ENCODE results near the gene LCOR. TPM values are rescaled to one million over a fixed set of nuclear protein-coding genes. Genes with fewer than 3 reads are reported as not detected.

The LCOR gene
- total RNA-seq, 1 experiment from 2014 or later: 23.9 TPM

DNA sequence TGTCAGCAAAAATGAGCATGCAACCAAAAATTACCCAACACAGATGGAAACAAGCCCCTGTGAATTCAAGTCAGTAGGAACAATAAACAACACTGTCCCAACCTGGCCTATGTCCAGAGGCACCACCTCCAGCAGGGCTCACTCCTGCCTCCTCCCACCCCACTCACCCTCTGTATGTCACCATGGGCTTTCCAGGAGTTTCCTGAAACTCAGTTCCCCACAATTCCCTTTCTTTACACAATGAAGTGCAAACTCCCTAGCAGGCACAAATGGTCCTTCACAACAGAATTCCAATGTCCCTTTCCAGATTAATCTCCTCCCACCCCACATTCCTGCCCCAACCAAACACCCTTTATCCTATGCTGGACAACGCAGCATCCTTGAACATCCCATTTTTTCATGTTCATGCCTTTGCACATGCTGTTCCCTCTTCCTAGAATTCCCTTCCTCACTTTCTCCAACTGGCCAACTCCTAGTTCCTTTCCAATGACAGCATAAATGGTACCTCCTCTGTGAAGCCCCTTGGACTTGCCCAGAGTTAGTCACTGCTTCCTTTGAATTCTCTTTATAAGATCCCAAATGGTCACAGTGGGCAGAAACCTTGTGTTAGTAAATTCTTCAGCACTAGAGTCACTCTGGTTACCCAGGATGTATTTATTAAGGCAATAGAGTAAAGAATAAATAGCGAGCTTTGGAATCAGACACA, 196.2 kb downstream of the LCOR start (continued):
- TF ChIP-seq HMGA2 (CRISPR knock-in tag; IDR thresholded peaks at IDR 0.05): no peak
- no peak for TF ChIP-seq ETV6 (CRISPR knock-in tag; IDR thresholded peaks at IDR 0.05)
- TF ChIP-seq JAZF1 (CRISPR knock-in tag; IDR thresholded peaks at IDR 0.05): no peak
- TF ChIP-seq, protein P1, sequence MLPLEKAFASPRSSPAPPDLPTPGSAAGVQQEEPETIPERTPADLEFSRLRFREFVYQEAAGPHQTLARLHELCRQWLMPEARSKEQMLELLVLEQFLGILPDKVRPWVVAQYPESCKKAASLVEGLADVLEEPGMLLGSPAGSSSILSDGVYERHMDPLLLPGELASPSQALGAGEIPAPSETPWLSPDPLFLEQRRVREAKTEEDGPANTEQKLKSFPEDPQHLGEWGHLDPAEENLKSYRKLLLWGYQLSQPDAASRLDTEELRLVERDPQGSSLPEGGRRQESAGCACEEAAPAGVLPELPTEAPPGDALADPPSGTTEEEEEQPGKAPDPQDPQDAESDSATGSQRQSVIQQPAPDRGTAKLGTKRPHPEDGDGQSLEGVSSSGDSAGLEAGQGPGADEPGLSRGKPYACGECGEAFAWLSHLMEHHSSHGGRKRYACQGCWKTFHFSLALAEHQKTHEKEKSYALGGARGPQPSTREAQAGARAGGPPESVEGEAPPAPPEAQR (CRISPR knock-in tag; IDR thresholded peaks at IDR 0.05): no peak

DNA sequence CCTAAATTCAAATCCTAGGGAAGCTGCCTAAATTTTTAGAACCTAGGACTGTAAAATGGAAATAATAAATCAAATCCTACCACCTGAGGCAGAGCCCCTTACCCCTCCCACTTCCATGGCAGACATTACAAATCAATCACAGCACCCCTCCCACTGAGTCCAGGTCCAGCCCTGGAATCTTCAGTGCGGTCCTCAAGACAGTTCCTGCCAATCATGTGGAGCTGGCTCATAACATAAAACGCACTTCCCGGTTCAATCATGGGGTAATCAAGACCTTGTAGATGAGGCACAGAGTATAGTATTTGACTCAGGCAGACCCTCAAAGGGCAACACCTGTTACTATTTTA, 196.7 kb downstream of the LCOR start:
- ChIA-PET POLR2A (no interaction called here), CTCF (interaction anchor here (1.8 kb wide), 1 partner anchor 9 kb away, joined by 9 read pairs; no protein-coding TSS in a partner anchor)
- DNase-seq (ENCODE audit: low spot score) (no peak), ATAC-seq (no peak)
- H3K4me1 Mint-ChIP-seq: peaks cover 34% of the 10 kb centered on the region
- H3K36me3 Mint-ChIP-seq: no peaks in the 10 kb centered on the region
- TF ChIP-seq FOXK1 (CRISPR knock-in tag; IDR thresholded peaks at IDR 0.05) (no peak), NR1H2 (CRISPR knock-in tag; IDR thresholded peaks at IDR 0.05) (no peak), ZNF263 (CRISPR knock-in tag; IDR thresholded peaks at IDR 0.05; ENCODE audit: low read depth) (no peak), TEAD1 (CRISPR knock-in tag; IDR thresholded peaks at IDR 0.05) (no peak), ATF2 (CRISPR knock-in tag; IDR thresholded peaks at IDR 0.05; ENCODE audit: borderline replicate concordance, low read depth) (no peak), USF2 (CRISPR knock-in tag; IDR thresholded peaks at IDR 0.05) (no peak)
- TF ChIP-seq, protein P1 (CRISPR knock-in tag; IDR thresholded peaks at IDR 0.05): no peak
- no peaks in the 10 kb centered on the region for H3K9me3 Mint-ChIP-seq
- no peaks in the 10 kb centered on the region for H3K27me3 Mint-ChIP-seq (ENCODE audit: low read depth)
- no peak overlapping the region for H3K4me3 Mint-ChIP-seq
- no peak overlapping the region for H3K27ac Mint-ChIP-seq

DNA sequence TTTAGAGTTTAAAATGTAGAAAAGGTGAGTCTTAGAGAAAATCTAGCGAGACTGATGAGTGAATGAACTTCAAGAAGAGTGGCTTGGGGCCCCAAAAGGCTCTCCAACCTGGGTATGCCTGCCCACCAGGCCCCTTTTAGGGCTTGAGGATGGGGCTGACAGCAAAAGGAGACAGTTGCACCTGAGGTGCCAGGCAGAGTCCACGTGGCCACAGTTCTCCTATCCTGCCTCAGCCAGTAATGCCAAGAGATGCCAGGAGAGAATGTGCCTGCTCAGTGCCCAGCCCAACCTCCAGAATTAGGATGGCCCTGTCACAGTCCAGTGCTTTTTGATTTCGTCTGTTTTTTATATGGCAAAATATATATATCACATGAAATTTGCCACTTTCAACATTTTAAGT, 197.2 kb downstream of the LCOR start:
- peaks cover 34% of the 10 kb centered on the region for H3K4me1 Mint-ChIP-seq
- no peaks in the 10 kb centered on the region for H3K9me3 Mint-ChIP-seq
- DNase-seq (ENCODE audit: low spot score): no peak
- H3K36me3 Mint-ChIP-seq: no peaks in the 10 kb centered on the region
- POLR2A ChIA-PET: no interaction called here
- no peak overlapping the region for H3K4me3 Mint-ChIP-seq
- TF ChIP-seq ATF2 (CRISPR knock-in tag; IDR thresholded peaks at IDR 0.05; ENCODE audit: borderline replicate concordance, low read depth) (no peak), PRRX2 (CRISPR knock-in tag; IDR thresholded peaks at IDR 0.05) (no peak), GRHL2 (CRISPR knock-in tag; IDR thresholded peaks at IDR 0.05; ENCODE audit: insufficient replicate concordance, severe bottlenecking) (no peak), CBFB (CRISPR knock-in tag; IDR thresholded peaks at IDR 0.05; ENCODE audit: low read depth) (no peak), AFF4 (CRISPR knock-in tag; IDR thresholded peaks at IDR 0.05; ENCODE audit: borderline replicate concordance) (no peak), STAT6 (CRISPR knock-in tag; conservative IDR thresholded peaks at IDR 0.05; ENCODE audit: low read depth) (no peak), MAX (CRISPR knock-in tag; IDR thresholded peaks at IDR 0.05) (no peak)
- no peak for ATAC-seq
- CTCF ChIA-PET: interaction anchor here (1.8 kb wide), 1 partner anchor 8 kb away, joined by 9 read pairs; no protein-coding TSS in a partner anchor
- H3K27ac Mint-ChIP-seq: no peak overlapping the region
- no peaks in the 10 kb centered on the region for H3K27me3 Mint-ChIP-seq (ENCODE audit: low read depth)
